Left renal cortex interstitium (tissue), 4 donors: ENCODE measurements around the gene CCDC192. TPM values are rescaled to one million over a fixed set of nuclear protein-coding genes. Genes with fewer than 3 reads are reported as not detected.
"Not testable (repeated sequence)": the region's sequence is repeated elsewhere in the genome, so short reads cannot be mapped to it uniquely, and the experiment has no call there.

Experiments
- DNase-seq, 4 donors: peaks; one replicate each; pipeline ENCODE4 v3.0.0-alpha.2; 2013; ENCODE audit warnings: low read depth in 4 of 4, low spot score in 2 of 4, missing footprints in 1 of 4
- polyA plus RNA-seq, 4 donors: library from polyadenylated mRNA; unstranded; fragments of 120-200 nt; gene quantifications; one replicate each; pipeline ENCODE4 v1.2.1, GENCODE V29; 2013; ENCODE audit not compliant: insufficient read length in 4 of 4

Gene CCDC192
- polyA plus RNA-seq, 4 donors: 0.51 to 1.5 (median 1.2) TPM

- DNase-seq: no peak
Observed at GRCh38 chr5:127758766-127759283, 55.6 kb downstream of the CCDC192 start.

- DNase-seq: no peak
Observed at GRCh38 chr5:127761869-127762268, 58.7 kb downstream of the CCDC192 start.

- no peak for DNase-seq
Observed at GRCh38 chr5:127762412-127762811, 59.2 kb downstream of the CCDC192 start.

GRCh38 chr5:127766676-127767335, 63.6 kb downstream of the CCDC192 start:
- DNase-seq: no peak

- DNase-seq: no peak
Observed at GRCh38 chr5:127769386-127769785, 66.2 kb downstream of the CCDC192 start.

- DNase-seq: no peak
Observed at GRCh38 chr5:127770272-127770671, 67.1 kb downstream of the CCDC192 start.

- DNase-seq: no peak
Observed at GRCh38 chr5:127772531-127772930, 69.3 kb downstream of the CCDC192 start.

- no peak for DNase-seq
Observed at GRCh38 chr5:127774221-127774620, 71.0 kb downstream of the CCDC192 start.

GRCh38 chr5:127776477-127776876, 73.3 kb downstream of the CCDC192 start:
- DNase-seq: no peak

GRCh38 chr5:127777957-127778356, 74.8 kb downstream of the CCDC192 start:
- no peak for DNase-seq

GRCh38 chr5:127782450-127782849, 79.3 kb downstream of the CCDC192 start:
- not testable (repeated sequence) for DNase-seq

GRCh38 chr5:127785098-127785927, 82.1 kb downstream of the CCDC192 start:
- DNase-seq: no peak

- DNase-seq: no peak
Observed at GRCh38 chr5:127791439-127791838, 88.2 kb downstream of the CCDC192 start.

- DNase-seq: not testable (repeated sequence)
Observed at GRCh38 chr5:127791908-127792307, 88.7 kb downstream of the CCDC192 start.

- no peak for DNase-seq
Observed at GRCh38 chr5:127793052-127793451, 89.9 kb downstream of the CCDC192 start.

- DNase-seq: no peak
Observed at GRCh38 chr5:127793879-127794278, 90.7 kb downstream of the CCDC192 start.

GRCh38 chr5:127796211-127796610, 93.0 kb downstream of the CCDC192 start:
- DNase-seq: no peak

GRCh38 chr5:127799293-127799905, 96.2 kb downstream of the CCDC192 start:
- DNase-seq: no peak

GRCh38 chr5:127801751-127802476, 98.7 kb downstream of the CCDC192 start:
- no peak for DNase-seq

GRCh38 chr5:127802477-127802865, 99.3 kb downstream of the CCDC192 start:
- DNase-seq: no peak
